Astrocyte (in vitro differentiated cells and primary cell): ENCODE results near the gene ATP8A1. TPM values are rescaled to one million over a fixed set of nuclear protein-coding genes. Genes with fewer than 3 reads are reported as not detected.

ENCODE experiments used
- DNase-seq: peaks from one replicate; pipeline ENCODE4 v3.0.0-alpha.2; 2010; ENCODE audit warnings: low read depth
- FAIRE-seq: peaks from 2 replicates; lab custom pipeline; 2011; peaks lifted over from hg19 to GRCh38; lab: Jason Lieb, UNC
- H2AFZ ChIP-seq: 2 replicates; pipeline ENCODE4 v1.6.0; 2012; ENCODE audit warnings: low read depth, low read length, inconsistent platforms
- H3K27ac ChIP-seq: 2 replicates; pipeline ENCODE4 v1.5.1; 2011; ENCODE audit warnings: low read depth, low read length, inconsistent platforms
- H3K27me3 ChIP-seq: 2 replicates; pipeline ENCODE4 v1.6.0; 2011; ENCODE audit warnings: low read length, inconsistent platforms; ENCODE audit not compliant: insufficient read depth
- H3K36me3 ChIP-seq: 2 replicates; pipeline ENCODE4 v1.5.1; 2011; ENCODE audit warnings: low read length, inconsistent platforms; ENCODE audit not compliant: insufficient read depth
- H3K4me1 ChIP-seq: 2 replicates; pipeline ENCODE4 v1.5.1; 2011; ENCODE audit warnings: low read length, inconsistent platforms; ENCODE audit not compliant: insufficient read depth
- H3K4me2 ChIP-seq: 2 replicates; pipeline ENCODE4 v1.6.0; 2012; ENCODE audit warnings: low read length, inconsistent platforms
- H3K4me3 ChIP-seq: 2 replicates; pipeline ENCODE4 v1.5.1; 2011; ENCODE audit warnings: low read depth, mild to moderate bottlenecking, low read length, inconsistent platforms; ENCODE audit not compliant: insufficient read depth
- H3K79me2 ChIP-seq: 2 replicates; pipeline ENCODE4 v1.6.0; 2012; ENCODE audit warnings: mild to moderate bottlenecking, low read length, inconsistent platforms; ENCODE audit not compliant: insufficient read depth
- H3K9ac ChIP-seq: 2 replicates; pipeline ENCODE4 v1.6.0; 2012; ENCODE audit warnings: mild to moderate bottlenecking, low read length, inconsistent platforms
- H3K9me3 ChIP-seq: 2 replicates; pipeline ENCODE4 v1.5.1; 2012; ENCODE audit warnings: low read depth, mild to moderate bottlenecking, low read length, inconsistent platforms; ENCODE audit not compliant: insufficient read depth
- H4K20me1 ChIP-seq: 2 replicates; pipeline ENCODE4 v1.6.0; 2012; ENCODE audit warnings: low read length, inconsistent platforms; ENCODE audit not compliant: insufficient read depth
- H3K27ac Mint-ChIP-seq: one replicate; pipeline ENCODE4 v1.8.0; 2021; ENCODE audit warnings: mild to moderate bottlenecking, mixed read lengths; ENCODE audit not compliant: unreplicated experiment
- H3K27me3 Mint-ChIP-seq: one replicate; pipeline ENCODE4 v1.8.0; 2021; ENCODE audit warnings: low read depth, mixed read lengths; ENCODE audit not compliant: unreplicated experiment
- H3K36me3 Mint-ChIP-seq: one replicate; pipeline ENCODE4 v1.8.0; 2021; ENCODE audit warnings: low read depth, mixed read lengths; ENCODE audit not compliant: unreplicated experiment
- H3K4me1 Mint-ChIP-seq: one replicate; pipeline ENCODE4 v1.8.0; 2021; ENCODE audit warnings: low read depth, mixed read lengths; ENCODE audit not compliant: unreplicated experiment
- H3K4me3 Mint-ChIP-seq: one replicate; pipeline ENCODE4 v1.8.0; 2021; ENCODE audit warnings: mild to moderate bottlenecking, moderate library complexity, mixed read lengths; ENCODE audit not compliant: unreplicated experiment
- H3K9me3 Mint-ChIP-seq: one replicate; pipeline ENCODE4 v1.8.0; 2021; ENCODE audit warnings: mild to moderate bottlenecking, mixed read lengths; ENCODE audit not compliant: unreplicated experiment
- EZH2 ChIP-seq: IDR thresholded peaks from 2 replicates; pipeline ENCODE4 v1.6.1; 2012; ENCODE audit warnings: mild to moderate bottlenecking, low read length, inconsistent platforms; ENCODE audit not compliant: insufficient read depth
- total RNA-seq: library from RNA; stranded (reverse); gene quantifications from 2 replicates; pipeline ENCODE4 v1.2.1, GENCODE V29; 2021
- TF ChIP-seq, protein P1 (sequence below): IDR thresholded peaks from 2 replicates; pipeline ENCODE4 v1.5.1; 2011; ENCODE audit warnings: low read depth, mild to moderate bottlenecking, inconsistent platforms, low read length, moderate library complexity; ENCODE audit not compliant: insufficient read depth

ATP8A1 gene
- total RNA-seq, 1 donor from 2014 or later, result 2.9 TPM

DNA sequence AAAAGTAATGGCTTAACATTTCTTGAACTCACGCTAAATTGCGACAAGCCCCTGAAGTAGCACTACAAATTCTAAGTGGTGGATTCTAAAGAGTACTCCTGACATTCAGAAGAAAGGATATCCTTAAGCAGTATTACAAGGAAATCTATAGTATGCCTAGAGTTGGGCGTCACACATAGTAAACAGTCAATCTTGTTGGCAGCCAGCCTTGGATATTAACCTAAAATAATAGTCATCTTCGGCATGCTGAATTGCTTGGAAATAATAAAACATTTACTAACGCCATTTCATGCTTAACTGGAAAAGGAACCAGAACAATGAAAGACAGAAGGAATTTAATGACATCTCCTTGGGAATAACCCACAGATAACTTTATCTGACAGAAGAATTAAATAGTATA, 18.6 kb downstream of the ATP8A1 start:
- H3K9ac ChIP-seq, result no peak overlapping the region
- TF ChIP-seq EZH2, result no peak
- TF ChIP-seq, protein P1, sequence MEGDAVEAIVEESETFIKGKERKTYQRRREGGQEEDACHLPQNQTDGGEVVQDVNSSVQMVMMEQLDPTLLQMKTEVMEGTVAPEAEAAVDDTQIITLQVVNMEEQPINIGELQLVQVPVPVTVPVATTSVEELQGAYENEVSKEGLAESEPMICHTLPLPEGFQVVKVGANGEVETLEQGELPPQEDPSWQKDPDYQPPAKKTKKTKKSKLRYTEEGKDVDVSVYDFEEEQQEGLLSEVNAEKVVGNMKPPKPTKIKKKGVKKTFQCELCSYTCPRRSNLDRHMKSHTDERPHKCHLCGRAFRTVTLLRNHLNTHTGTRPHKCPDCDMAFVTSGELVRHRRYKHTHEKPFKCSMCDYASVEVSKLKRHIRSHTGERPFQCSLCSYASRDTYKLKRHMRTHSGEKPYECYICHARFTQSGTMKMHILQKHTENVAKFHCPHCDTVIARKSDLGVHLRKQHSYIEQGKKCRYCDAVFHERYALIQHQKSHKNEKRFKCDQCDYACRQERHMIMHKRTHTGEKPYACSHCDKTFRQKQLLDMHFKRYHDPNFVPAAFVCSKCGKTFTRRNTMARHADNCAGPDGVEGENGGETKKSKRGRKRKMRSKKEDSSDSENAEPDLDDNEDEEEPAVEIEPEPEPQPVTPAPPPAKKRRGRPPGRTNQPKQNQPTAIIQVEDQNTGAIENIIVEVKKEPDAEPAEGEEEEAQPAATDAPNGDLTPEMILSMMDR, result no peak
- no peak overlapping the region for H3K4me3 Mint-ChIP-seq
- no peaks in the 10 kb centered on the region for H4K20me1 ChIP-seq
- no peaks in the 10 kb centered on the region for H3K4me1 ChIP-seq
- H3K4me3 ChIP-seq, result no peak overlapping the region
- no peaks in the 10 kb centered on the region for H3K36me3 ChIP-seq
- no peak overlapping the region for H2AFZ ChIP-seq
- no peak overlapping the region for H3K4me2 ChIP-seq
- no peaks in the 10 kb centered on the region for H3K27me3 ChIP-seq
- no peaks in the 10 kb centered on the region for H3K36me3 Mint-ChIP-seq
- no peaks in the 10 kb centered on the region for H3K9me3 Mint-ChIP-seq
- H3K27ac ChIP-seq, result no peak overlapping the region
- H3K9me3 ChIP-seq, result no peaks in the 10 kb centered on the region
- peaks cover 2% of the 10 kb centered on the region for H3K4me1 Mint-ChIP-seq
- FAIRE-seq (no peak), DNase-seq (no peak)
- H3K79me2 ChIP-seq, result no peaks in the 10 kb centered on the region
- no peak overlapping the region for H3K27ac Mint-ChIP-seq
- no peaks in the 10 kb centered on the region for H3K27me3 Mint-ChIP-seq

DNA sequence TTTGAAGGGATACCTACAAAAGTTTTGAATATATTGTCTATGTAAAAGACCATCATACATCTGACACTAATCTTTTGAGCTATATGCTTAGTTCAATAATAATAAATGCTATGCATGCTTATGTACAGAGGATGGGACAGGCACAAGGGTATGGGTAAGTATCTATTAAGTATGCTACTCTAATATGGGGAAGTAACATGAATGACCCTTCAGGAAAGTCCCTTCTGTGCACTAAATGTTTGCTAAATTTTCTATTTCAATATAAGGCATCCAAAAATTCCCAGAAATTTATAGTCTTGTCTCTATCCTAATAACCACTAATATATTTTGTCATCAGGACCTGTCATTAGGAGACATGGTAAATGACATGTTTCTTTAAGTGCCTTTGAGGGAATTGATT, 19.0 kb downstream of the ATP8A1 start:
- H3K4me1 Mint-ChIP-seq, result peaks cover 2% of the 10 kb centered on the region
- no peaks in the 10 kb centered on the region for H3K9me3 ChIP-seq
- H3K36me3 ChIP-seq, result no peaks in the 10 kb centered on the region
- no peaks in the 10 kb centered on the region for H3K36me3 Mint-ChIP-seq
- H3K4me2 ChIP-seq, result no peak overlapping the region
- no peak overlapping the region for H3K4me3 ChIP-seq
- H4K20me1 ChIP-seq, result no peaks in the 10 kb centered on the region
- no peak overlapping the region for H3K4me3 Mint-ChIP-seq
- H3K27ac Mint-ChIP-seq, result no peak overlapping the region
- no peak overlapping the region for H2AFZ ChIP-seq
- TF ChIP-seq EZH2, result no peak
- TF ChIP-seq, protein P1, result no peak
- DNase-seq, result no peak
- no peaks in the 10 kb centered on the region for H3K79me2 ChIP-seq
- no peak for FAIRE-seq
- no peak overlapping the region for H3K27ac ChIP-seq
- H3K27me3 Mint-ChIP-seq, result no peaks in the 10 kb centered on the region
- no peaks in the 10 kb centered on the region for H3K27me3 ChIP-seq
- no peaks in the 10 kb centered on the region for H3K4me1 ChIP-seq
- H3K9ac ChIP-seq, result no peak overlapping the region
- H3K9me3 Mint-ChIP-seq, result no peaks in the 10 kb centered on the region

DNA sequence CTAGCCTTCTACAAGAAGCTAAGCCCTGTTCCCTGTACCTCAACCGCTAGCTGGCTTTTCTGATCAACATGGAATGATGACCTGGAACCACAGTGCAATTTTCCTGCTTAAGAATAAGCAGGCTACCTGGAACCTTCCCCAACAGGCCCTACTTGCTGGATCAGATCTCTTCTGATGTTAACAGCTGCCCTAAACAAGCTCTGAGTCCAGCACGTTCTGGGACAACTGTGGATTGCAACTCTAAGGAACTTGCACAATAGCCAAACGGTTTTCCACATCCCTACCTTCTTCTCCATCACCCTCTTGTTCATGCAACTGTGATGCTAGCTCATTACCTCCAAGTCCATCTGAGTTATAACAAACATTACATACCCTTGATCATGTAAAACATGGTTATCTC, 19.8 kb downstream of the ATP8A1 start:
- FAIRE-seq, result no peak
- Mint-ChIP-seq H3K9me3 (no peaks in the 10 kb centered on the region), H3K27me3 (no peaks in the 10 kb centered on the region), H3K4me1 (peaks cover 2% of the 10 kb centered on the region), H3K27ac (no peak overlapping the region), H3K36me3 (no peaks in the 10 kb centered on the region), H3K4me3 (no peak overlapping the region)
- no peaks in the 10 kb centered on the region for H4K20me1 ChIP-seq
- no peak overlapping the region for H2AFZ ChIP-seq
- H3K27me3 ChIP-seq, result no peaks in the 10 kb centered on the region
- H3K9me3 ChIP-seq, result no peaks in the 10 kb centered on the region
- no peak overlapping the region for H3K9ac ChIP-seq
- no peak for DNase-seq
- no peak overlapping the region for H3K4me3 ChIP-seq
- no peaks in the 10 kb centered on the region for H3K79me2 ChIP-seq
- H3K4me1 ChIP-seq, result no peaks in the 10 kb centered on the region
- TF ChIP-seq EZH2, result no peak
- TF ChIP-seq, protein P1, result no peak
- H3K27ac ChIP-seq, result no peak overlapping the region
- H3K4me2 ChIP-seq, result no peak overlapping the region
- no peaks in the 10 kb centered on the region for H3K36me3 ChIP-seq
